HepG2 (cell line): ENCODE results near the gene ZFPL1. TPM values are rescaled to one million over a fixed set of nuclear protein-coding genes. Genes with fewer than 3 reads are reported as not detected.

ENCODE experiments used
- CERS6 ChIP-seq: sonication (generic); formaldehyde crosslinking; IDR thresholded peaks from 2 replicates; pipeline ENCODE4 v1.5.0; 2020; ENCODE audit warnings: missing genetic modification reagents
- FOXM1 ChIP-seq: sonication (generic); formaldehyde crosslinking; IDR thresholded peaks from 2 replicates; pipeline ENCODE4 v1.5.0; 2020; ENCODE audit warnings: missing genetic modification reagents
- HES4 ChIP-seq: sonication (generic); formaldehyde crosslinking; IDR thresholded peaks from 2 replicates; pipeline ENCODE4 v1.9.0; 2021; ENCODE audit warnings: mild to moderate bottlenecking, missing genetic modification reagents, borderline replicate concordance
- HNRNPH1 ChIP-seq: fragments of 200-400 bp; formaldehyde crosslinking; optimal IDR thresholded peaks from 2 replicates; pipeline ENCODE3; 2017; ENCODE audit warnings: mild to moderate bottlenecking, low read depth, low read length
- KAT7 ChIP-seq: IDR thresholded peaks from 2 replicates; pipeline ENCODE4 v1.6.1; 2018; ENCODE audit warnings: borderline replicate concordance, missing compliant biosample characterization
- KDM5B ChIP-seq: sonication (generic); formaldehyde crosslinking; IDR thresholded peaks from 2 replicates; pipeline ENCODE4 v1.4.0; 2020; ENCODE audit warnings: missing genetic modification reagents, mild to moderate bottlenecking, borderline replicate concordance
- KLF15 ChIP-seq: sonication (generic); formaldehyde crosslinking; IDR thresholded peaks from 2 replicates; pipeline ENCODE4 v1.8.1; 2023; ENCODE audit warnings: borderline replicate concordance, mild to moderate bottlenecking, inconsistent platforms, missing genetic modification reagents, mixed read lengths
- KLF16 ChIP-seq, 2 experiments: sonication (generic) in 1 of 2; formaldehyde crosslinking in 1 of 2; IDR thresholded peaks; 2 replicates each; pipeline versions ENCODE4 v1.6.1 to v1.8.0; 2016 to 2023; ENCODE audit warnings: missing genetic modification reagents in 2 of 2, missing compliant biosample characterization in 1 of 2
- NFE2 ChIP-seq: sonication (generic); formaldehyde crosslinking; IDR thresholded peaks from 2 replicates; pipeline ENCODE4 v1.4.0; 2020; ENCODE audit warnings: missing genetic modification reagents
- NFYC ChIP-seq: IDR thresholded peaks from 2 replicates; pipeline ENCODE4 v1.6.1; 2016; ENCODE audit warnings: missing genetic modification reagents, missing compliant biosample characterization
- NKX3-1 ChIP-seq: sonication (generic); formaldehyde crosslinking; IDR thresholded peaks from 2 replicates; pipeline ENCODE4 v1.5.0; 2020; ENCODE audit warnings: missing genetic modification reagents
- PAWR ChIP-seq: sonication (generic); formaldehyde crosslinking; IDR thresholded peaks from 2 replicates; pipeline ENCODE4 v1.4.0; 2020; ENCODE audit warnings: missing genetic modification reagents, mild to moderate bottlenecking, borderline replicate concordance
- PBX2 ChIP-seq: IDR thresholded peaks from 2 replicates; pipeline ENCODE4 v1.6.1; 2016; ENCODE audit warnings: control low read depth
- PHF21A ChIP-seq: sonication (generic); formaldehyde crosslinking; IDR thresholded peaks from 2 replicates; pipeline ENCODE4 v1.5.0; 2020; ENCODE audit warnings: mild to moderate bottlenecking, missing genetic modification reagents
- RCOR2 ChIP-seq: IDR thresholded peaks from 2 replicates; pipeline ENCODE4 v1.6.1; 2016; ENCODE audit warnings: missing biosample characterization, missing genetic modification reagents
- SP2 ChIP-seq: sonication (generic); formaldehyde crosslinking; IDR thresholded peaks from 2 replicates; pipeline ENCODE4 v1.5.1; 2020; ENCODE audit warnings: mild to moderate bottlenecking, missing genetic modification reagents
- ZBTB25 ChIP-seq: IDR thresholded peaks from 2 replicates; pipeline ENCODE4 v1.6.1; 2018; ENCODE audit warnings: missing genetic modification reagents
- ZFP82 ChIP-seq: sonication (generic); formaldehyde crosslinking; IDR thresholded peaks from 2 replicates; pipeline ENCODE4 v1.5.1; 2020; ENCODE audit warnings: mild to moderate bottlenecking, missing genetic modification reagents, borderline replicate concordance
- ZFY ChIP-seq: sonication (generic); formaldehyde crosslinking; IDR thresholded peaks from 2 replicates; pipeline ENCODE4 v1.4.0; 2020; ENCODE audit warnings: missing genetic modification reagents
- ZNF138 ChIP-seq: sonication (generic); formaldehyde crosslinking; IDR thresholded peaks from 2 replicates; pipeline ENCODE4 v1.5.0; 2020; ENCODE audit warnings: mild to moderate bottlenecking, low read depth, missing genetic modification reagents
- ZNF205 ChIP-seq: IDR thresholded peaks from 2 replicates; pipeline ENCODE4 v1.6.1; 2018; ENCODE audit warnings: missing biosample characterization, missing genetic modification reagents
- ZNF234 ChIP-seq: sonication (generic); formaldehyde crosslinking; conservative IDR thresholded peaks from 2 replicates; pipeline ENCODE4 v1.5.1; 2020; ENCODE audit warnings: mild to moderate bottlenecking, missing genetic modification reagents
- ZNF24 ChIP-seq: fragments of 450-650 bp; IDR thresholded peaks from 2 replicates; pipeline ENCODE4 v1.6.1; 2017; ENCODE audit warnings: antibody characterized with exemption, mild to moderate bottlenecking
- ZNF546 ChIP-seq: sonication (generic); formaldehyde crosslinking; conservative IDR thresholded peaks from 2 replicates; pipeline ENCODE4 v1.8.1; 2023; ENCODE audit warnings: mild to moderate bottlenecking, missing genetic modification reagents
- ZNF564 ChIP-seq: sonication (generic); formaldehyde crosslinking; IDR thresholded peaks from 2 replicates; pipeline ENCODE4 v1.8.1; 2023; ENCODE audit warnings: mild to moderate bottlenecking, missing genetic modification reagents
- ZNF704 ChIP-seq: sonication (generic); formaldehyde crosslinking; IDR thresholded peaks from 2 replicates; pipeline ENCODE4 v1.8.1; 2023; ENCODE audit warnings: mild to moderate bottlenecking, inconsistent platforms, moderate library complexity, missing genetic modification reagents, borderline replicate concordance
- ZNF737 ChIP-seq: sonication (generic); formaldehyde crosslinking; IDR thresholded peaks from 2 replicates; pipeline ENCODE4 v1.5.0; 2020; ENCODE audit warnings: missing genetic modification reagents, mild to moderate bottlenecking, borderline replicate concordance
- ZNF749 ChIP-seq: sonication (generic); formaldehyde crosslinking; IDR thresholded peaks from 2 replicates; pipeline ENCODE4 v1.8.0; 2022; ENCODE audit warnings: mild to moderate bottlenecking, missing genetic modification reagents, moderate library complexity, borderline replicate concordance
- ZNF761 ChIP-seq: sonication (generic); formaldehyde crosslinking; conservative IDR thresholded peaks from 2 replicates; pipeline ENCODE4 v1.4.0; 2020; ENCODE audit warnings: mild to moderate bottlenecking, missing genetic modification reagents
- polyA plus RNA-seq, 8 experiments: library from polyadenylated mRNA; depleted of rRNA in 3 of 8; stranded (reverse) in 7 of 8; unstranded in 1 of 8; fragments of >200 nt; fragmentation: Illumina TruSeq in 4 of 8; extraction: Trizol in 4 of 8; gene quantifications; 2 replicates each; pipeline versions ENCODE4 v1.2.1 to v1.2.3, GENCODE V29; 2011 to 2016; ENCODE audit warnings: low read depth in 4 of 8, missing spikeins in 1 of 8, mixed read lengths in 1 of 8; ENCODE audit not compliant: insufficient read depth in 1 of 8
- total RNA-seq, 5 experiments: library from RNA; depleted of rRNA; stranded (reverse); fragments of >200 nt; fragmentation: Illumina TruSeq; extraction: Trizol; gene quantifications; 2 replicates each; pipeline ENCODE4 v1.2.3, GENCODE V29; 2016; ENCODE audit warnings: low read depth in 1 of 5

Gene ZFPL1
- total and polyA plus RNA-seq, 2 of the 13 experiments (the other 11 are each of a cell fraction or from before 2014, with no cell fraction given), result 32.2 to 56.0 TPM

GRCh38 chr11:65058012-65058411 is 26.0 kb upstream of the ZFPL1 start (continued):
- TF ChIP-seq ZNF704, result no peak
- TF ChIP-seq NFYC (CRISPR knock-in tag), result no peak
- no peak for TF ChIP-seq PBX2
- TF ChIP-seq ZNF749, result no peak
- no peak for TF ChIP-seq ZNF205 (CRISPR knock-in tag)
- TF ChIP-seq FOXM1, result no peak
- no peak for TF ChIP-seq KAT7 (CRISPR knock-in tag)
- 0 out of 2 replicates have a peak, but pooled peaks have one; percentile 40 for TF ChIP-seq KDM5B (CRISPR knock-in tag)
- no peak for TF ChIP-seq ZNF234 (CRISPR knock-in tag)
- TF ChIP-seq ZNF138 (CRISPR knock-in tag), result no peak
- TF ChIP-seq HNRNPH1, result no peak
- TF ChIP-seq CERS6 (CRISPR knock-in tag), result no peak
- no peak for TF ChIP-seq KLF16 (CRISPR knock-in tag; IDR thresholded peaks at IDR 0.05)
- TF ChIP-seq KLF15 (CRISPR knock-in tag), result peak; percentile 63; the same call in 1 of the 2 replicates
- no peak for TF ChIP-seq NFE2 (CRISPR knock-in tag)
- TF ChIP-seq PHF21A (CRISPR knock-in tag), result no peak
- TF ChIP-seq RCOR2 (CRISPR knock-in tag), result no peak
- TF ChIP-seq ZFP82 (CRISPR knock-in tag), result no peak
- no peak for TF ChIP-seq PAWR
- no peak for TF ChIP-seq ZNF761 (CRISPR knock-in tag)
- TF ChIP-seq ZBTB25 (CRISPR knock-in tag), result no peak
- TF ChIP-seq ZNF564 (CRISPR knock-in tag), result 0 out of 2 replicates have a peak, but pooled peaks have one; percentile 67
- TF ChIP-seq ZNF24, result no peak
- peak; percentile 77 for TF ChIP-seq ZFY (CRISPR knock-in tag)
- TF ChIP-seq ZNF737, result no peak
- no peak for TF ChIP-seq NKX3-1
- no peak for TF ChIP-seq HES4 (CRISPR knock-in tag)
- TF ChIP-seq ZNF546 (CRISPR knock-in tag), result 0 out of 2 replicates have a peak, but pooled peaks have one; percentile 54
- no peak for TF ChIP-seq SP2 (CRISPR knock-in tag)
